ENCODE results near the gene CTNNA1.
"Not testable (repeated sequence)": the region's sequence is repeated elsewhere in the genome, so short reads cannot be mapped to it uniquely, and the experiment has no call there.

- TF ChIP-seq EP300 (IDR thresholded peaks at IDR 0.05; ENCODE audit: borderline replicate concordance in 1 of 2, low read depth in 2 of 2, low read length in 2 of 2); RAD21 (IDR thresholded peaks at IDR 0.05 in 1 of 2, conservative IDR thresholded peaks at IDR 0.05 in 1 of 2; ENCODE audit: low read depth in 2 of 2, low read length in 2 of 2); POLR2AphosphoS5 (IDR thresholded peaks at IDR 0.05; ENCODE audit: low read depth, low read length); GABPA (IDR thresholded peaks at IDR 0.05; ENCODE audit: borderline replicate concordance, insufficient read depth, low read length); CTCF (IDR thresholded peaks at IDR 0.05; ENCODE audit: control extremely low read depth in 1 of 3, insufficient read depth in 1 of 3, low read depth in 1 of 3, low read length in 3 of 3); USF2 (IDR thresholded peaks at IDR 0.05; ENCODE audit: low read length): not testable (repeated sequence)
Measured at GRCh38 chr5:138761670-138762069, 8.4 kb downstream of the CTNNA1 start.
